ENCODE results near the gene IRS1.

- TF ChIP-seq EZH2phosphoT487 (conservative IDR thresholded peaks at IDR 0.05; ENCODE audit: low read length): no peak
- TF ChIP-seq CTCF (IDR thresholded peaks at IDR 0.05; ENCODE audit: insufficient read depth, low read length, poor library complexity, severe bottlenecking): no peak
Observed at GRCh38 chr2:226791056-226791486, 8.5 kb downstream of the IRS1 start.

All from SU-DHL-6 (cell line).